OCI-LY3 (cell line): ENCODE measurements around the gene SPATS2L.

Experiments
- EZH2phosphoT487 ChIP-seq: fragments of 200-600 bp; shearing (Covaris generic); IDR thresholded peaks from 2 replicates; pipeline ENCODE4 v1.6.1; 2018; ENCODE audit warnings: antibody characterized with exemption, mixed run types, low read depth
- TF ChIP-seq, protein P1 (sequence below): fragments of 200-600, 300-600 bp; sonication (generic); IDR thresholded peaks from 2 replicates; pipeline ENCODE4 v1.5.1; 2014; ENCODE audit warnings: antibody characterized with exemption, low read length, low read depth

- TF ChIP-seq, protein P1, sequence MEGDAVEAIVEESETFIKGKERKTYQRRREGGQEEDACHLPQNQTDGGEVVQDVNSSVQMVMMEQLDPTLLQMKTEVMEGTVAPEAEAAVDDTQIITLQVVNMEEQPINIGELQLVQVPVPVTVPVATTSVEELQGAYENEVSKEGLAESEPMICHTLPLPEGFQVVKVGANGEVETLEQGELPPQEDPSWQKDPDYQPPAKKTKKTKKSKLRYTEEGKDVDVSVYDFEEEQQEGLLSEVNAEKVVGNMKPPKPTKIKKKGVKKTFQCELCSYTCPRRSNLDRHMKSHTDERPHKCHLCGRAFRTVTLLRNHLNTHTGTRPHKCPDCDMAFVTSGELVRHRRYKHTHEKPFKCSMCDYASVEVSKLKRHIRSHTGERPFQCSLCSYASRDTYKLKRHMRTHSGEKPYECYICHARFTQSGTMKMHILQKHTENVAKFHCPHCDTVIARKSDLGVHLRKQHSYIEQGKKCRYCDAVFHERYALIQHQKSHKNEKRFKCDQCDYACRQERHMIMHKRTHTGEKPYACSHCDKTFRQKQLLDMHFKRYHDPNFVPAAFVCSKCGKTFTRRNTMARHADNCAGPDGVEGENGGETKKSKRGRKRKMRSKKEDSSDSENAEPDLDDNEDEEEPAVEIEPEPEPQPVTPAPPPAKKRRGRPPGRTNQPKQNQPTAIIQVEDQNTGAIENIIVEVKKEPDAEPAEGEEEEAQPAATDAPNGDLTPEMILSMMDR = no peak
- TF ChIP-seq EZH2phosphoT487 = no peak
Measured at GRCh38 chr2:200258881-200259576, 47.5 kb upstream of the SPATS2L start.
